ENCODE results near the gene TEDC1.

TEDC1 gene

GRCh38 chr14:105494606-105494929, 3.5 kb downstream of the TEDC1 start:
- Histone ChIP-seq H3K9ac (ENCODE audit: low read length) (no peak overlapping the region), H4K20me1 (ENCODE audit: insufficient read depth, low read length) (0 out of 2 replicates have a peak, but pooled peaks cover 4% of the 10 kb centered on the region), H3K9me3 (replicated peaks; ENCODE audit: insufficient read depth, low read length) (no peaks in the 10 kb centered on the region), H3K27ac (ENCODE audit: low read length) (no peak overlapping the region), H3K4me1 (ENCODE audit: low read length) (peaks cover 5% of the 10 kb centered on the region; the same call in 1 of the 2 replicates), H3K4me3 (ENCODE audit: low read length) (no peak overlapping the region), H3F3A (ENCODE audit: insufficient read depth, low read length) (peaks cover 3% of the 10 kb centered on the region; the same call in 1 of the 2 replicates), H3K4me2 (ENCODE audit: low read depth, low read length) (no peak overlapping the region), H3K36me3 (replicated peaks; ENCODE audit: insufficient read depth, low read length) (no peaks in the 10 kb centered on the region), H3K79me2 (ENCODE audit: low read length) (peaks cover 13% of the 10 kb centered on the region), H3K27me3 (replicated peaks; ENCODE audit: insufficient read depth, low read length) (no peaks in the 10 kb centered on the region), H3K9me2 (replicated peaks; ENCODE audit: insufficient read depth, low read length) (no peaks in the 10 kb centered on the region), H2AFZ (ENCODE audit: low read length) (no peak overlapping the region)
- no peak for DNase-seq
- TF ChIP-seq, protein P1, sequence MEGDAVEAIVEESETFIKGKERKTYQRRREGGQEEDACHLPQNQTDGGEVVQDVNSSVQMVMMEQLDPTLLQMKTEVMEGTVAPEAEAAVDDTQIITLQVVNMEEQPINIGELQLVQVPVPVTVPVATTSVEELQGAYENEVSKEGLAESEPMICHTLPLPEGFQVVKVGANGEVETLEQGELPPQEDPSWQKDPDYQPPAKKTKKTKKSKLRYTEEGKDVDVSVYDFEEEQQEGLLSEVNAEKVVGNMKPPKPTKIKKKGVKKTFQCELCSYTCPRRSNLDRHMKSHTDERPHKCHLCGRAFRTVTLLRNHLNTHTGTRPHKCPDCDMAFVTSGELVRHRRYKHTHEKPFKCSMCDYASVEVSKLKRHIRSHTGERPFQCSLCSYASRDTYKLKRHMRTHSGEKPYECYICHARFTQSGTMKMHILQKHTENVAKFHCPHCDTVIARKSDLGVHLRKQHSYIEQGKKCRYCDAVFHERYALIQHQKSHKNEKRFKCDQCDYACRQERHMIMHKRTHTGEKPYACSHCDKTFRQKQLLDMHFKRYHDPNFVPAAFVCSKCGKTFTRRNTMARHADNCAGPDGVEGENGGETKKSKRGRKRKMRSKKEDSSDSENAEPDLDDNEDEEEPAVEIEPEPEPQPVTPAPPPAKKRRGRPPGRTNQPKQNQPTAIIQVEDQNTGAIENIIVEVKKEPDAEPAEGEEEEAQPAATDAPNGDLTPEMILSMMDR (IDR thresholded peaks at IDR 0.05; ENCODE audit: low read length): no peak
- no peak for TF ChIP-seq EZH2 (optimal IDR thresholded peaks at IDR 0.05; ENCODE audit: low read depth, low read length)
- TF ChIP-seq EZH2phosphoT487 (IDR thresholded peaks at IDR 0.05; ENCODE audit: low read length): no peak

DNA sequence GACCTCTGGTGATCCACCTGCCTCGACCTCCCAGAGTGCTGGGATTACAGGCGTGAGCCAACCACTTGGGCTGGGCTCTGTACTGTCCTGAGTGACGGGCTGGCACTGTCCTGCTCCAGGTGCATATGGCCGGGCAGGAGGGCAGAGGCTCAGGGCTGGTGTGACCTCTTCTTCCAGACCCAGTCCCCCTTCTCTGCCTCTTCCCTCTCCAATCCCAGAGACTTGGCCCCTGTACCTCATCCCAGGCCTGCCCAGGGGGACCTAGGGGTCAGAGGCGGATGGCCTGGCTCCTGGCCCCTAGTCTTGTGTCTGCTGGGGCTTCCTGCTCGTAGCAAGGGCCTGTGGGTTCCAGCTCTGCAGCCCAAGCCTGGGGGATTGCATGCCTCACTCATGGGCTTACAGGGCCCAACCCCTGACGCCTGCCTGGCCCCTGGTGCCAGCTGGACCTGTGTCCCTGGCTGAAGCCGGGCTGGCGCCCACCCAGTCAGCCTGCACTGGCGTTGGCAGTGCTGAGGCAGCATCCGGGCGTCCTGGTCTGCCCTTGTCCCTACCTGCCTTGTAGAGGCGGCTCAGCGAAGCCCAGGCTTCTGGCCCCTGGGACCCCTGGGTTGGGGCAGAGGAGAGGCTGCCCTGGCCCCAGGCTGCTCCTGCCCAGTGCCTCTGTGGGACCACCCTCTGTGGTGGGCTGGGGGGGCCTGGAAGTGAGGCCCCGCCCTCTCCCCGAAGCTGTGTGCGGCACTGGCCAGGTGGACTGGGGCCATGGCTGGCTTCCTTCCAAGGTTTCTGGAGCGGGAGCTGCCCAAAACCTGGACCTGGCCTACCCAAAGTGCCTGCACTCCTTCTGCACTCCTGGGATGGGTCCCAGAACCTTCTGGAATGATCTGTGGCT, 4.3 kb downstream of the TEDC1 start:
- no peak for DNase-seq
- Histone ChIP-seq H4K20me1 (ENCODE audit: insufficient read depth, low read length) (0 out of 2 replicates have a peak, but pooled peaks cover 4% of the 10 kb centered on the region), H2AFZ (ENCODE audit: low read length) (no peak overlapping the region), H3K27me3 (replicated peaks; ENCODE audit: insufficient read depth, low read length) (no peaks in the 10 kb centered on the region), H3K36me3 (replicated peaks; ENCODE audit: insufficient read depth, low read length) (no peaks in the 10 kb centered on the region), H3K4me2 (ENCODE audit: low read depth, low read length) (no peak overlapping the region), H3K4me1 (ENCODE audit: low read length) (peaks cover 5% of the 10 kb centered on the region; the same call in 1 of the 2 replicates), H3K9me2 (replicated peaks; ENCODE audit: insufficient read depth, low read length) (no peaks in the 10 kb centered on the region), H3K9me3 (replicated peaks; ENCODE audit: insufficient read depth, low read length) (no peaks in the 10 kb centered on the region), H3K79me2 (ENCODE audit: low read length) (peaks cover 13% of the 10 kb centered on the region), H3F3A (ENCODE audit: insufficient read depth, low read length) (no peaks in the 10 kb centered on the region; the same call in 1 of the 2 replicates), H3K27ac (ENCODE audit: low read length) (no peak overlapping the region), H3K4me3 (ENCODE audit: low read length) (no peak overlapping the region), H3K9ac (ENCODE audit: low read length) (no peak overlapping the region)
- TF ChIP-seq EZH2phosphoT487 (IDR thresholded peaks at IDR 0.05; ENCODE audit: low read length) (no peak), EZH2 (optimal IDR thresholded peaks at IDR 0.05; ENCODE audit: low read depth, low read length) (no peak)
- TF ChIP-seq, protein P1 (IDR thresholded peaks at IDR 0.05; ENCODE audit: low read length): no peak

- H4K20me1 ChIP-seq (ENCODE audit: insufficient read depth, low read length): 0 out of 2 replicates have a peak, but pooled peaks cover 4% of the 10 kb centered on the region
- no peak overlapping the region for H3K4me2 ChIP-seq (ENCODE audit: low read depth, low read length)
- H3K27me3 ChIP-seq (replicated peaks; ENCODE audit: insufficient read depth, low read length): no peaks in the 10 kb centered on the region
- H3F3A ChIP-seq (ENCODE audit: insufficient read depth, low read length): no peaks in the 10 kb centered on the region; the same call in 1 of the 2 replicates
- H3K9me3 ChIP-seq (replicated peaks; ENCODE audit: insufficient read depth, low read length): no peaks in the 10 kb centered on the region
- peaks cover 13% of the 10 kb centered on the region for H3K79me2 ChIP-seq (ENCODE audit: low read length)
- no peak overlapping the region for H3K27ac ChIP-seq (ENCODE audit: low read length)
- no peak overlapping the region for H2AFZ ChIP-seq (ENCODE audit: low read length)
- no peaks in the 10 kb centered on the region for H3K9me2 ChIP-seq (replicated peaks; ENCODE audit: insufficient read depth, low read length)
- no peak overlapping the region for H3K9ac ChIP-seq (ENCODE audit: low read length)
- DNase-seq: no peak
- no peaks in the 10 kb centered on the region for H3K36me3 ChIP-seq (replicated peaks; ENCODE audit: insufficient read depth, low read length)
- H3K4me3 ChIP-seq (ENCODE audit: low read length): no peak overlapping the region
- no peak for TF ChIP-seq EZH2 (optimal IDR thresholded peaks at IDR 0.05; ENCODE audit: low read depth, low read length)
- TF ChIP-seq, protein P1 (IDR thresholded peaks at IDR 0.05; ENCODE audit: low read length): no peak
- no peak for TF ChIP-seq EZH2phosphoT487 (IDR thresholded peaks at IDR 0.05; ENCODE audit: low read length)
- H3K4me1 ChIP-seq (ENCODE audit: low read length): peaks cover 5% of the 10 kb centered on the region; the same call in 1 of the 2 replicates
Observed at GRCh38 chr14:105495990-105496830, 5.2 kb downstream of the TEDC1 start.
